Effector memory CD8-positive, alpha-beta T cell (primary cell): ENCODE data around the gene GDAP1L1.
"Not testable (repeated sequence)": the region's sequence is repeated elsewhere in the genome, so short reads cannot be mapped to it uniquely, and the experiment has no call there.

ENCODE experiments used
- ATAC-seq: fragments of 150-1000 bp; cut with Tn5 transposase; replicated peaks from 2 replicates; pipeline ENCODE4 v1.10.0; 2021; ENCODE audit warnings: mild to moderate bottlenecking, moderate library complexity
- DNase-seq, 3 experiments: peaks; one replicate each; pipeline ENCODE4 v3.0.0; 2021
- H3K27ac Mint-ChIP-seq, 2 donors: one replicate each; pipeline ENCODE4 v1.8.0; 2022; ENCODE audit warnings: mild to moderate bottlenecking in 2 of 2, mixed read lengths in 2 of 2, moderate library complexity in 2 of 2
- H3K27me3 Mint-ChIP-seq, 2 donors: one replicate each; pipeline ENCODE4 v1.8.0; 2022; ENCODE audit warnings: mixed read lengths in 2 of 2
- H3K36me3 Mint-ChIP-seq: one replicate; pipeline ENCODE4 v1.8.0; 2022; ENCODE audit warnings: mild to moderate bottlenecking, moderate library complexity, mixed read lengths; ENCODE audit not compliant: insufficient read depth
- H3K4me1 Mint-ChIP-seq, 2 donors: one replicate each; pipeline ENCODE4 v1.8.0; 2022; ENCODE audit warnings: low read depth in 2 of 2, mixed read lengths in 2 of 2
- H3K4me3 Mint-ChIP-seq, 2 donors: one replicate each; pipeline ENCODE4 v1.8.0; 2022; ENCODE audit warnings: mild to moderate bottlenecking in 2 of 2, mixed read lengths in 2 of 2, moderate library complexity in 2 of 2
- H3K9me3 Mint-ChIP-seq, 2 donors: one replicate each; pipeline ENCODE4 v1.8.0; 2022; ENCODE audit warnings: mixed read lengths in 2 of 2

GDAP1L1 gene

GRCh38 chr20:44309763-44310663 is 62.9 kb downstream of the GDAP1L1 start:
- Mint-ChIP-seq H3K36me3 (peaks cover 19% of the 10 kb centered on the region), H3K9me3 (no peaks in the 10 kb centered on the region), H3K27me3 (no peaks in the 10 kb centered on the region), H3K4me1 (peaks cover 20% of the 10 kb centered on the region in 2 donors), H3K27ac (peak overlapping the region; percentile 95 to 96), H3K4me3 (peak overlapping the region; percentile 87 to 94)
- ATAC-seq (no peak), DNase-seq (no peak)

- DNase-seq (peak; percentile 96 to 98 (median 97)), ATAC-seq (peak; percentile 89)
- Mint-ChIP-seq H3K4me1 (peaks cover 20% of the 10 kb centered on the region in 2 donors), H3K36me3 (peaks cover 19% of the 10 kb centered on the region), H3K27me3 (no peaks in the 10 kb centered on the region), H3K4me3 (peak within 1 kb of the TSS; percentile 87 to 94), H3K9me3 (no peaks in the 10 kb centered on the region), H3K27ac (peak within 1 kb of the TSS; percentile 95 to 96)
Observed at GRCh38 chr20:44310664-44311639, 63.8 kb downstream of the GDAP1L1 start, which contains the start of gene FITM2. Gene FITM2 (minus strand): TSS chr20:44311202. CDS start chr20:44311148, 54 bp downstream.

GRCh38 chr20:44314870-44315269 is 67.8 kb downstream of the GDAP1L1 start:
- H3K27me3 Mint-ChIP-seq: peaks cover 7 to 19% of the 10 kb centered on the region in 2 donors

GRCh38 chr20:44319839-44320422 is 72.8 kb downstream of the GDAP1L1 start:
- ATAC-seq (no peak), DNase-seq (no peak)
- H3K4me1 Mint-ChIP-seq: no peaks in the 10 kb centered on the region
- no peak overlapping the region for H3K4me3 Mint-ChIP-seq
- H3K27ac Mint-ChIP-seq: no peak overlapping the region
- H3K36me3 Mint-ChIP-seq: no peaks in the 10 kb centered on the region
- peaks cover 15 to 27% of the 10 kb centered on the region in 2 donors for H3K27me3 Mint-ChIP-seq
- H3K9me3 Mint-ChIP-seq: no peaks in the 10 kb centered on the region

More at GRCh38 chr20:44314870-44315269, 67.8 kb downstream of the GDAP1L1 start:
- DNase-seq (no peak), ATAC-seq (no peak)
- no peak overlapping the region for H3K4me3 Mint-ChIP-seq
- H3K9me3 Mint-ChIP-seq: no peaks in the 10 kb centered on the region
- peaks cover 12 to 14% of the 10 kb centered on the region in 2 donors for H3K4me1 Mint-ChIP-seq
- peaks cover 19% of the 10 kb centered on the region for H3K36me3 Mint-ChIP-seq
- H3K27ac Mint-ChIP-seq: no peak overlapping the region

- Mint-ChIP-seq H3K4me3 (no peak overlapping the region), H3K27ac (no peak overlapping the region), H3K36me3 (no peaks in the 10 kb centered on the region), H3K27me3 (peaks cover 25 to 33% of the 10 kb centered on the region in 2 donors), H3K4me1 (peaks cover 0 to 1% of the 10 kb centered on the region in 2 donors), H3K9me3 (no peaks in the 10 kb centered on the region)
- DNase-seq (no peak), ATAC-seq (no peak)
Observed at GRCh38 chr20:44324343-44324742, 77.2 kb downstream of the GDAP1L1 start.

- Mint-ChIP-seq H3K4me1 (peaks cover 0 to 1% of the 10 kb centered on the region in 2 donors), H3K36me3 (no peaks in the 10 kb centered on the region), H3K9me3 (no peaks in the 10 kb centered on the region), H3K4me3 (peak overlapping the region; percentile 43 to 67), H3K27ac (no peak overlapping the region), H3K27me3 (peaks cover 32 to 44% of the 10 kb centered on the region in 2 donors)
- peak; percentile 39 for ATAC-seq
- DNase-seq: no peak
Observed at GRCh38 chr20:44326391-44327159, 79.5 kb downstream of the GDAP1L1 start.

- peak overlapping the region; percentile 25 to 57 for H3K4me3 Mint-ChIP-seq
- peaks cover 33 to 46% of the 10 kb centered on the region in 2 donors for H3K27me3 Mint-ChIP-seq
- not testable (repeated sequence) for H3K4me1 Mint-ChIP-seq, DNase-seq, ATAC-seq, H3K36me3 Mint-ChIP-seq, H3K9me3 Mint-ChIP-seq
- peak overlapping the region in 1 of 2 donors; percentile 47 for H3K27ac Mint-ChIP-seq
Observed at GRCh38 chr20:44327748-44328147, 80.6 kb downstream of the GDAP1L1 start.

- Mint-ChIP-seq H3K27ac (no peak overlapping the region), H3K27me3 (peaks cover 33 to 50% of the 10 kb centered on the region in 2 donors), H3K9me3 (no peaks in the 10 kb centered on the region), H3K4me3 (no peak overlapping the region), H3K4me1 (peaks cover 0 to 1% of the 10 kb centered on the region in 2 donors), H3K36me3 (no peaks in the 10 kb centered on the region)
- no peak for DNase-seq
- ATAC-seq: no peak
Observed at GRCh38 chr20:44328428-44328827, 81.3 kb downstream of the GDAP1L1 start.
